Mucosa of descending colon (tissue), 3 donors: ENCODE measurements around the gene PRKCB. TPM values are rescaled to one million over a fixed set of nuclear protein-coding genes. Genes with fewer than 3 reads are reported as not detected.

Experiments used
- ATAC-seq: fragments of 200-7000 bp; cut with Tn5 transposase; one replicate; pipeline ENCODE4 v1.9.1; 2020; ENCODE audit warnings: mild to moderate bottlenecking, moderate library complexity
- DNase-seq, 3 donors: peaks; one replicate each; pipeline ENCODE4 v3.0.0-alpha.2; 2020
- H3K36me3 ChIP-seq: fragments of 200-600 bp; one replicate; pipeline ENCODE4 v1.8.0; 2021; ENCODE audit warnings: low read depth, mild to moderate bottlenecking
- H3K4me1 ChIP-seq: fragments of 200-600 bp; one replicate; pipeline ENCODE4 v1.8.0; 2021; ENCODE audit warnings: low read depth, mild to moderate bottlenecking
- H3K4me3 ChIP-seq: fragments of 200-600 bp; one replicate; pipeline ENCODE4 v1.8.0; 2021; ENCODE audit warnings: mild to moderate bottlenecking
- H3K9me3 ChIP-seq: fragments of 200-600 bp; one replicate; pipeline ENCODE4 v1.8.0; 2021; ENCODE audit warnings: mild to moderate bottlenecking
- intact Hi-C, 2 donors: fragments of 100-400 bp; cut with DNase I in 1 of 2; cut with micrococcal nuclease in 1 of 2; formaldehyde crosslinking; loops; one replicate each; pipeline versions ENCODE4 v1.11.0 to v1.11.1; 2022; cut with DNase I, micrococcal nuclease
- total RNA-seq, 3 donors: library from RNA; stranded (reverse); fragmentation: NEBNext Ultra II Directional in 2 of 3; extraction: Animal tissue kit (Norgen Biotek cat#: 25700) in 2 of 3; gene quantifications; one replicate each; pipeline versions ENCODE4 v1.2.1 to v1.2.4, GENCODE V29; 2021 to 2023
- TF ChIP-seq, protein P1 (sequence below): fragments of 200-600 bp; IDR thresholded peaks from one replicate; pipeline ENCODE4 v1.8.0; 2022; ENCODE audit warnings: antibody characterized with exemption, mild to moderate bottlenecking
- donor health status: DM: no; HTN: no; CAD: no; lungs with moderate emphysema.
- donor health status: DM: no; HTN: no; CAD: no.
- donor health status: DM: no; HTN: yes; CAD: no.

PRKCB gene
- total RNA-seq, 3 donors from 2014 or later = 7.4 to 29.0 (median 8.2) TPM

DNA sequence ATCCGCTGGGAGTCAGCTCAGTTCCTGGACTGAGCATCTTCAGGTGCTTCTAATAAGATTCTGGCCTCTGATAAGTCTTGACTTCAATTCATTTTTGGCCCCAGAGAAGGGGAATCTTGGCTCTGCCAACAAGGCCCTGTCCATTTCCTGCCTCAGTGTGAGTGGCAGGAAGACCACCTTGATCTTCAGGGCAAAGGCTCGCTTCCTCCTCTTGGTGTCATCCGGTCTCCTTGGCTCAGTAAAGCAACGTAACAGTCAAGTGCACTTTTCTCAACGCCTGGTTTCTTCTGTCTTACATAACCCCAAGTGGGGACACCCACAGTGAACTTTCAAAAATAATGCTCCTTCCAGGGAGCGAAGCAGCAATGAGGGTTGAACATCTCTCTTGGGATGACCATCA is 169.8 kb downstream of the PRKCB start:
- no peak for DNase-seq
- no peak for ATAC-seq
- no peaks in the 10 kb centered on the region for H3K36me3 ChIP-seq
- no peaks in the 10 kb centered on the region for H3K4me1 ChIP-seq
- TF ChIP-seq, protein P1, sequence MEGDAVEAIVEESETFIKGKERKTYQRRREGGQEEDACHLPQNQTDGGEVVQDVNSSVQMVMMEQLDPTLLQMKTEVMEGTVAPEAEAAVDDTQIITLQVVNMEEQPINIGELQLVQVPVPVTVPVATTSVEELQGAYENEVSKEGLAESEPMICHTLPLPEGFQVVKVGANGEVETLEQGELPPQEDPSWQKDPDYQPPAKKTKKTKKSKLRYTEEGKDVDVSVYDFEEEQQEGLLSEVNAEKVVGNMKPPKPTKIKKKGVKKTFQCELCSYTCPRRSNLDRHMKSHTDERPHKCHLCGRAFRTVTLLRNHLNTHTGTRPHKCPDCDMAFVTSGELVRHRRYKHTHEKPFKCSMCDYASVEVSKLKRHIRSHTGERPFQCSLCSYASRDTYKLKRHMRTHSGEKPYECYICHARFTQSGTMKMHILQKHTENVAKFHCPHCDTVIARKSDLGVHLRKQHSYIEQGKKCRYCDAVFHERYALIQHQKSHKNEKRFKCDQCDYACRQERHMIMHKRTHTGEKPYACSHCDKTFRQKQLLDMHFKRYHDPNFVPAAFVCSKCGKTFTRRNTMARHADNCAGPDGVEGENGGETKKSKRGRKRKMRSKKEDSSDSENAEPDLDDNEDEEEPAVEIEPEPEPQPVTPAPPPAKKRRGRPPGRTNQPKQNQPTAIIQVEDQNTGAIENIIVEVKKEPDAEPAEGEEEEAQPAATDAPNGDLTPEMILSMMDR = no peak
- intact Hi-C loops = no loop called here
- H3K9me3 ChIP-seq = no peaks in the 10 kb centered on the region
- no peak overlapping the region for H3K4me3 ChIP-seq

DNA sequence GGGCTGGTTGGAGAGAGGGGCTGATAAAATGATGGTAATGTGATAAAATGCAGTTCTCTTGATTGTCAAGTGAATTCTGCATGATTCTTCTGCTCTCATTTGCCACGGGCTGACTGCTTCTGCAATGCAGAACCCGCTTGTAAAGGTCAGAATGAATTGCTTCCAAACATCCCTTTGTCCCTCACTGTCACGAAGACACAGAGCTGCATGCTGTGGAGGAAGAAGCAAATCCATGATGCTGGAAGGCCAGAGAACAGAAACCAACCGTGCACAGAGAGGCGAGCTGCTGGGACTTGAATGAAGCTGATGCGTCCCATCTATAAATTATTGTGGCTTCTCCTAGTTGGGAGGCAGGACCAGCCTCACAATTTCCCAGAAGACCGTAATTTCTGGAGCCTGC is 171.6 kb downstream of the PRKCB start:
- Histone ChIP-seq H3K4me1 (no peaks in the 10 kb centered on the region), H3K36me3 (no peaks in the 10 kb centered on the region), H3K4me3 (no peak overlapping the region), H3K9me3 (no peaks in the 10 kb centered on the region)
- intact Hi-C loops = no loop called here
- TF ChIP-seq, protein P1 = no peak
- DNase-seq (no peak), ATAC-seq (no peak)

DNA sequence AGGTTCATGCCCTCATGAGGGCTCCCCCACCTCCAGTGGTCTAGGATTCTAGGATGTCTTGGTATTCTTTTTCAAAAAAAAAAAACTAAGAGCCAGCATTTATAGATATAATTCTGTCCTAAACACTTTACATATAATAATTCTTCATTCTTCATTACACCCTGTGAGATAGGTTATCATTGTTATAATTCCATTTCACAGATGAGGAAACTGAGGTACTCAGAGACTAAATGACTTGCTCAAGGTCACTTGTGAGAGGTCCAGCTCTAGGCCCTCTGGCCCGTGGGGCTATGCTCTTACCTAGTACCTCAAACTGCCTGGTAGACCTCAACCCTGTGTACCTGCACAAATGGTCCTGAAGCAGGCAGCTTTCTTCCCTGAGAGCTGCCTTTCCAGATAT is 172.2 kb downstream of the PRKCB start:
- no peaks in the 10 kb centered on the region for H3K4me1 ChIP-seq
- TF ChIP-seq, protein P1 = no peak
- H3K4me3 ChIP-seq = no peak overlapping the region
- DNase-seq (no peak), ATAC-seq (no peak)
- H3K9me3 ChIP-seq = no peaks in the 10 kb centered on the region
- H3K36me3 ChIP-seq = no peaks in the 10 kb centered on the region
- intact Hi-C loops = no loop called here

DNA sequence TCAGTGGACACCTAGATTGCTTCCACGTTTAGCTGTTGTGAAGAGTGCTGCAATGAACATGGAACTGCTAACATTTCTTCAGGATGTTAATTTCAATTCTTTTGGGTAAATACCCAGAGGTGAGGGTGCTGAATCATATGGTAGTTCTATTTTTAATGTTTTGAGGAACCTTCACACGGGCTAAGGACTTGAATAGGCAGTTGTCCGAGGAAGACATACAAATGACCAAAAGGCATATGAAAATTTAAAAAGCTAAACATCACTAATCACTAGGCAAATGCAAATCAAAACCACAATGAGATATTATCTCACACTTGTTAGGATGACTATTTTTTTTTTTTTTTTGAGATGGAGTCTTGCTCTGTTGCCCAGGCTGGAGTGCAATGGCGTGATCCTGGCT is 173.3 kb downstream of the PRKCB start:
- intact Hi-C loops = no loop called here
- H3K9me3 ChIP-seq = no peaks in the 10 kb centered on the region
- ATAC-seq = no peak
- TF ChIP-seq, protein P1 = no peak
- no peak overlapping the region for H3K4me3 ChIP-seq
- DNase-seq = no peak
- H3K4me1 ChIP-seq = peaks cover under 1% of the 10 kb centered on the region
- no peaks in the 10 kb centered on the region for H3K36me3 ChIP-seq

DNA sequence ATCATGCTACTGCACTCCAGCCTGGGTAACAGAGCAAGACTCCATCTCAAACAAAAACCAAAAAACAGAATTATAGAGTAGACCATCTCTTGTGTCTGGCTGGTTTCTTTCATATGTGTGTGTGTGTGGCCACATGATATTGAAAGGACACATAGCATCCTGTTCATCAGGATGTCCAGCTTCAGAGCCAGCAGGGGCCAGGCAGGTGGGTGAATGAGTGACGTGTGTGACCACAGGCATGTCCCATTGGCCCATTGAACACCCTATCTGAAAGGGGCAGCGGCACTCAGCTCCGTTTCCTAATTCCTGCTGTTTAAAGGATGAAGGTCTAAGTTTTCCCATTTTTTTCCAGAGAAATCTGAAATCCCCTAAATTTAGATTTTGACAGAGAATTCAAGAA is 174.2 kb downstream of the PRKCB start:
- Histone ChIP-seq H3K36me3 (no peaks in the 10 kb centered on the region), H3K4me3 (no peak overlapping the region), H3K9me3 (no peaks in the 10 kb centered on the region), H3K4me1 (peaks cover 5% of the 10 kb centered on the region)
- intact Hi-C loops = loop anchor here (10.0 kb wide), 3 partner anchors 205 to 275 kb away; no protein-coding TSS in a partner anchor
- ATAC-seq (no peak), DNase-seq (no peak)
- TF ChIP-seq, protein P1 = no peak
